ENCODE measurements around the gene GALNT10. TPM values are rescaled to one million over a fixed set of nuclear protein-coding genes. Genes with fewer than 3 reads are reported as not detected.

The GALNT10 gene
- total and polyA plus RNA-seq, 2 of the 8 experiments (the other 6 are each of a cell fraction or from before 2014, with no cell fraction given) = 4.6 to 15.5 TPM

GRCh38 chr5:154296525-154297159 is 106.1 kb downstream of the GALNT10 start:
- DNase-seq (ENCODE audit: low read depth in 1 of 2, low spot score in 2 of 2) (no peak), FAIRE-seq (no peak)
- Histone ChIP-seq H3K9ac (replicated peaks in 1 of 4; ENCODE audit: extremely low read depth in 1 of 4, low read depth in 3 of 4, low read length in 3 of 4) (no peak overlapping the region), H3K4me2 (ENCODE audit: insufficient read depth in 1 of 2, low read depth in 2 of 2, low read length in 2 of 2) (no peak overlapping the region), H3K36me3 (ENCODE audit: control insufficient read depth in 2 of 4, insufficient read depth in 4 of 4, low read length in 3 of 4) (no peaks in the 10 kb centered on the region), H4K8ac (ENCODE audit: extremely low read depth, insufficient read depth, low read length) (no peak overlapping the region), H4K20me1 (replicated peaks in 1 of 2; ENCODE audit: control insufficient read depth in 1 of 2, insufficient read depth in 2 of 2, low read length in 2 of 2) (no peaks in the 10 kb centered on the region), H3K27me3 (replicated peaks in 1 of 4; ENCODE audit: control insufficient read depth in 3 of 4, extremely low read depth in 1 of 4, insufficient read depth in 3 of 4, low read length in 3 of 4) (no peaks in the 10 kb centered on the region), H3K79me2 (ENCODE audit: control insufficient read depth in 1 of 2, insufficient read depth in 2 of 2, low read length in 2 of 2) (no peaks in the 10 kb centered on the region), H3K4me3 (ENCODE audit: extremely low read depth in 1 of 4, insufficient read depth in 2 of 4, low read depth in 3 of 4, low read length in 4 of 4) (no peak overlapping the region), H4K91ac (replicated peaks; ENCODE audit: insufficient read length, low read length) (no peak overlapping the region), H2BK15ac (ENCODE audit: low read length) (no peak overlapping the region), H2BK5ac (ENCODE audit: low read depth, low read length) (no peak overlapping the region), H2AK5ac (ENCODE audit: low read depth, low read length) (no peak overlapping the region), H2BK12ac (ENCODE audit: low read depth, low read length) (no peak overlapping the region), H4K5ac (ENCODE audit: insufficient read length, low read depth, low read length) (no peak overlapping the region), H2AFZ (ENCODE audit: low read length) (no peak overlapping the region), H3K23ac (ENCODE audit: insufficient read length) (no peak overlapping the region), H2BK120ac (replicated peaks; ENCODE audit: low read depth, low read length) (no peak overlapping the region), H3K18ac (ENCODE audit: extremely low read depth, low read length) (no peak overlapping the region), H3K4me1 (replicated peaks in 1 of 4; ENCODE audit: control insufficient read depth in 3 of 4, insufficient read depth in 4 of 4, low read length in 3 of 4) (no peaks in the 10 kb centered on the region), H3K14ac (ENCODE audit: insufficient read length) (no peak overlapping the region), H3K9me3 (ENCODE audit: insufficient read depth in 2 of 2, low read depth in 1 of 2, low read length in 1 of 2) (no peaks in the 10 kb centered on the region), H3K23me2 (ENCODE audit: low read depth, low read length) (no peaks in the 10 kb centered on the region), H3K79me1 (ENCODE audit: low read depth, low read length) (no peaks in the 10 kb centered on the region), H2BK20ac (ENCODE audit: low read length) (no peak overlapping the region), H3K27ac (ENCODE audit: low read depth, low read length) (no peak overlapping the region), H3K56ac (replicated peaks; ENCODE audit: insufficient read length, low read depth, low read length) (no peak overlapping the region), H3K4ac (replicated peaks; ENCODE audit: insufficient read length, low read depth, low read length) (no peak overlapping the region)
- POLR2A ChIA-PET (ENCODE audit: partially characterized antibody) = no interaction called here
- WGBS, 2 experiments (ENCODE audit: extremely low coverage in 1 of 2, insufficient coverage in 1 of 2, insufficient read length in 1 of 2, insufficient replicate concordance in 2 of 2, low coverage in 1 of 2, low lambda C conversion rate in 2 of 2, missing lambda C conversion rate in 1 of 2) = 85% methylated on average over 6 of the region's 6 CpGs; no CpG with 5 or more reads in 1 of the 2 experiments
- CTCF ChIA-PET (ENCODE audit: partially characterized antibody) = interaction anchor here (0.8 to 1.9 kb wide), 4 partner anchors 10 to 224 kb away, joined by 3 to 7 read pairs (median 3); no protein-coding TSS in a partner anchor
- TF ChIP-seq CTBP2 (IDR thresholded peaks at IDR 0.05; ENCODE audit: borderline replicate concordance, insufficient read depth, insufficient read length, low read length) (no peak), CTCF (IDR thresholded peaks at IDR 0.05; ENCODE audit: control extremely low read depth in 1 of 3, insufficient read depth in 1 of 3, low read depth in 1 of 3, low read length in 3 of 3) (no peak), BRCA1 (IDR thresholded peaks at IDR 0.05; ENCODE audit: low read depth, low read length) (no peak), SIRT6 (IDR thresholded peaks at IDR 0.05; ENCODE audit: low read length) (no peak), E2F6 (IDR thresholded peaks at IDR 0.05) (no peak), GABPA (IDR thresholded peaks at IDR 0.05; ENCODE audit: borderline replicate concordance, insufficient read depth, low read length) (no peak)
